Activated naive CD4-positive, alpha-beta T cell treated with anti-CD3 and anti-CD28 coated beads for 36 hours (primary cell): ENCODE data around the gene CCNF. TPM values are rescaled to one million over a fixed set of nuclear protein-coding genes. Genes with fewer than 3 reads are reported as not detected.
"Not testable (repeated sequence)": the region's sequence is repeated elsewhere in the genome, so short reads cannot be mapped to it uniquely, and the experiment has no call there.

ENCODE experiments used
- CTCF ChIA-PET: fragments of 350-600 bp; sonication (Branson Sonifier 250); formaldehyde crosslinking; loops from one replicate; lab custom pipeline; 2021; ENCODE audit warnings: antibody characterized with exemption; lab: Charles Lee
- DNase-seq: peaks from one replicate; pipeline ENCODE4 v3.0.0-alpha.2; 2020
- H3K27ac Mint-ChIP-seq: one replicate; pipeline ENCODE4 v1.8.0; 2021; ENCODE audit warnings: mild to moderate bottlenecking, mixed read lengths
- H3K27me3 Mint-ChIP-seq: one replicate; pipeline ENCODE4 v1.8.0; 2021; ENCODE audit warnings: low read depth, mixed read lengths
- H3K36me3 Mint-ChIP-seq: one replicate; pipeline ENCODE4 v1.8.0; 2021; ENCODE audit warnings: low read depth, mixed read lengths
- H3K4me1 Mint-ChIP-seq: one replicate; pipeline ENCODE4 v1.8.0; 2021; ENCODE audit warnings: low read depth, mixed read lengths
- H3K4me3 Mint-ChIP-seq: one replicate; pipeline ENCODE4 v1.8.0; 2021; ENCODE audit warnings: mild to moderate bottlenecking, moderate library complexity, mixed read lengths
- H3K9me3 Mint-ChIP-seq: one replicate; pipeline ENCODE4 v1.8.0; 2021; ENCODE audit warnings: mixed read lengths
- intact Hi-C: fragments of 100-400 bp; cut with micrococcal nuclease; formaldehyde crosslinking; loops from one replicate; pipeline ENCODE4 v1.15.1; 2023
- total RNA-seq, 2 experiments: library from RNA; stranded (reverse); gene quantifications; one replicate each; pipeline ENCODE4 v1.2.3, GENCODE V29; 2021

The CCNF gene
- 10 to 100 TPM; 73.5 to 74.5 TPM for total RNA-seq

DNA sequence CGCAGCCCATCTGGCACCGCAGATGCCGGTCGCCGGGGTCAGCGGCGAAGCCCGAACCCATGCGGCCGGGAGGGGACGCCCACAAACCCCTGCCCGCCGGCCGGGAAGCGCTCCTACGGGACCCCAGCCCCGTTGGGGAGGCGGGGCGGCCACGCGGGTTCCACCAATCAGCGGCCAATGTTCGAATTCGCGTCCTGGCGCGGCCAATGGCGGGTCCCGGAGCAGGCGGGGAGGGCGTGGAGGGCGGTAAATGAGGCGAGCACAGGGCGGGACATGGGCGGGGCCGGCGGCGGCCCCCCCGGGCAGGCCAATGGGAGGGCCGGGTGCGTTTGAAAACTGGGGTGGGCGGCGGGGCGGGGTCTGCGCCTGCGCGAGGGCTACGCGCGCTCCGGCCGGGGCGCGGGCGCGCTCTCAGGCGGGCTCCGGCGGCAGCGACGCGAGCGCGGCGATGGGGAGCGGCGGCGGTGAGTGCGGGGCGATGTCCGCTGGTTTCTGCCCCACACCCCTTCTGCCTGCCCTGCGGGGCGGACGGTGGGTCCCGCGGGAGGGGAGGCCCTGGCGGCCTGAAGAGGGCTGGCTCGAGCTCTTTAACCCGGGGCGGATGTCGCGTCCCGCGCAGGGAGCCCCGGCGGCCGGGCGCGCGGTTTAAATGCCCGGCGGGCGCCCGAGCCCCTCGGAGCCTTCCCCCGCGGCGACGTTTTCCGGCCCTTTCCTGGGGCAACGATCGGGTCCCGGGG, at the start of gene CCNF:
Gene CCNF, plus strand, starts transcription at position 414 of the 737 bp plus-strand sequence. Its CDS starts 35 bp downstream, at position 449.
- CTCF ChIA-PET = interaction anchor here (1.0 kb wide), 1 partner anchor 425 kb away, joined by 3 read pairs; no protein-coding TSS in a partner anchor
- intact Hi-C loops = loop anchor here (1.0 to 10.0 kb wide), 7 partner anchors 43 to 274 kb away; partner anchors contain the start of genes ATP6V0C, BRICD5, NTN3 and PGP
- peak within 1 kb of the TSS; percentile 94 for H3K4me3 Mint-ChIP-seq
- H3K36me3 Mint-ChIP-seq = peaks cover 38% of the 10 kb centered on the region
- H3K4me1 Mint-ChIP-seq = peaks cover 16% of the 10 kb centered on the region
- peaks cover 4% of the 10 kb centered on the region for H3K27me3 Mint-ChIP-seq
- peak within 1 kb of the TSS; percentile 81 for H3K27ac Mint-ChIP-seq
- DNase-seq = peak; percentile 98
- H3K9me3 Mint-ChIP-seq = no peaks in the 10 kb centered on the region

- Mint-ChIP-seq H3K4me1 (no peaks in the 10 kb centered on the region), H3K27ac (no peak overlapping the region), H3K9me3 (peaks cover 2% of the 10 kb centered on the region), H3K4me3 (no peak overlapping the region), H3K27me3 (peaks cover 2% of the 10 kb centered on the region), H3K36me3 (no peaks in the 10 kb centered on the region)
- intact Hi-C loops = no loop called here
- no peak for DNase-seq
- CTCF ChIA-PET = no interaction called here
Observed at GRCh38 chr16:2383501-2383900, 45.7 kb upstream of the CCNF start.

- CTCF ChIA-PET = interaction anchor here (0.6 kb wide), 1 partner anchor 331 kb away, joined by 3 read pairs; no protein-coding TSS in a partner anchor
- intact Hi-C loops = no loop called here
- H3K27ac Mint-ChIP-seq = no peak overlapping the region
- H3K4me3 Mint-ChIP-seq = no peak overlapping the region
- H3K27me3 Mint-ChIP-seq = peaks cover 2% of the 10 kb centered on the region
- peaks cover 8% of the 10 kb centered on the region for H3K9me3 Mint-ChIP-seq
- H3K4me1 Mint-ChIP-seq = no peaks in the 10 kb centered on the region
- DNase-seq = no peak
- no peaks in the 10 kb centered on the region for H3K36me3 Mint-ChIP-seq
Observed at GRCh38 chr16:2384426-2384825, 44.8 kb upstream of the CCNF start.

DNA sequence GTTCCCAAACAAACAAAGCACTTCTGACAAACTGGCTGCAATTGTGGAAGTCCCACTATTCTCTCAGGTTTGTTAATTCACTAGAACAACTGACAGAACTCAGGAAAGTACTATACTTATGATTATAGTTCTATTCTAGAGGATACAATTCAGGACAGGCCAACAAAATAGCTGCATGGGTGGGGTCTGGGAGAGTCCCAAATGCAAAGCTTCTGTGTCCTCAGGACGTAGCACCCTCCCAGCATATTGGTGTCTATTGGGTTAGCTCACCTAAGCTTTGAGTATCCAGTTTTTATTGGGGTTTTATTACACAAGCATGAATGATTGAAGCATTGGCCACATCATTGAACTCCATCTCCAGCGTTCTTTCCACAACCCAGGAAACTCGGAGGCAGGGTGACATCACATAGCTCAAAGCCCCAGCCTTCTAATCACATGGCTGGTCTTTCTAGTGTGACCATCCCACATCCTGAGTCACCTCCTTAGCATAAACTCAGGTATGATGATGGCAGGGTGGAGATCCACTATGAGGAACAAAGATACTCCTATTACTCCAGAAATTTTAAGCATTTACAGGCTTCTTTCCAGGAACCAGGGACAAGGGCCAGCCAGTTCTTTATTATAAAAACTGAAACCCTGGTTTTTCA, 43.9 kb upstream of the CCNF start:
- no peaks in the 10 kb centered on the region for H3K36me3 Mint-ChIP-seq
- H3K4me3 Mint-ChIP-seq = no peak overlapping the region
- no peaks in the 10 kb centered on the region for H3K4me1 Mint-ChIP-seq
- intact Hi-C loops = no loop called here
- no peak overlapping the region for H3K27ac Mint-ChIP-seq
- CTCF ChIA-PET = interaction anchor here (0.6 kb wide), 1 partner anchor 332 kb away, joined by 3 read pairs; no protein-coding TSS in a partner anchor
- H3K27me3 Mint-ChIP-seq = peaks cover 2% of the 10 kb centered on the region
- DNase-seq = no peak
- H3K9me3 Mint-ChIP-seq = peaks cover 8% of the 10 kb centered on the region

GRCh38 chr16:2385982-2386381, 43.3 kb upstream of the CCNF start:
- H3K27me3 Mint-ChIP-seq, DNase-seq, intact Hi-C loops, H3K9me3 Mint-ChIP-seq, H3K36me3 Mint-ChIP-seq, H3K4me3 Mint-ChIP-seq, H3K27ac Mint-ChIP-seq, H3K4me1 Mint-ChIP-seq: not testable (repeated sequence)
- CTCF ChIA-PET = interaction anchor here (0.7 kb wide), 1 partner anchor 498 kb away, joined by 4 read pairs; no protein-coding TSS in a partner anchor

- CTCF ChIA-PET = interaction anchor here (0.5 kb wide), 1 partner anchor 247 kb away, joined by 3 read pairs; no protein-coding TSS in a partner anchor
- intact Hi-C loops = no loop called here
- no peaks in the 10 kb centered on the region for H3K36me3 Mint-ChIP-seq
- no peak overlapping the region for H3K27ac Mint-ChIP-seq
- DNase-seq = no peak
- H3K4me1 Mint-ChIP-seq = no peaks in the 10 kb centered on the region
- peaks cover 8% of the 10 kb centered on the region for H3K9me3 Mint-ChIP-seq
- H3K27me3 Mint-ChIP-seq = peaks cover 5% of the 10 kb centered on the region
- H3K4me3 Mint-ChIP-seq = no peak overlapping the region
Observed at GRCh38 chr16:2386990-2387389, 42.3 kb upstream of the CCNF start.

GRCh38 chr16:2388139-2388874, 40.9 kb upstream of the CCNF start:
- Mint-ChIP-seq H3K36me3 (no peaks in the 10 kb centered on the region), H3K27ac (no peak overlapping the region), H3K9me3 (peaks cover 8% of the 10 kb centered on the region), H3K4me1 (no peaks in the 10 kb centered on the region), H3K27me3 (peaks cover 5% of the 10 kb centered on the region), H3K4me3 (no peak overlapping the region)
- CTCF ChIA-PET = interaction anchor here (0.7 kb wide), 1 partner anchor 119 kb away, joined by 3 read pairs; no protein-coding TSS in a partner anchor
- DNase-seq = no peak
- intact Hi-C loops = no loop called here

DNA sequence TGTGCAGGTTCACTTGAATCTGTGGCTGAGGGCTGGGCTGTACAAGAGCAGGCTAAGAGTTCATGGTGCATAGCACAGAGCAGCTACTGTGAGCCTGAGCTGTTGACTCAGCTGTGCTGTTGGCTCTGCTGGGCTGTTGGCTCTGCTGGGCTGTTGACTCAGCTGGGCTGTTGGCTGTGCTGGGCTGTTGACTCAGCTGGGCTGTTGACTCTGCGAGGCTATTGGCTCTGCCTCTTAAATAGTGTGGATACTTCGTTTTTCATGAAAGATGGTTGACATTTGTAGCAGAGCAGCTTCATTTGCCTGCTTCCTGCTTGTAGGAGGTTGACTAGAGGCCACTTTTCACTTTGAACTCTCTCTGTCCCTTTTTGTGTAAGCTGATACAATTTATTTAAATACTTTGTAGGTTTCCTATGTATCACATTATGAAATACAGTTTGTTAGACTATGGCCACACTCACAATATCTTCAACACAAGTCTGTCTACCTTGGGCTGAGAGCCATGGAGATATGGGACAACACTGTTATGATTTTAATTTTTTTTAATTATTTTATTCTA, 40.3 kb upstream of the CCNF start:
- Mint-ChIP-seq H3K27me3 (peaks cover 5% of the 10 kb centered on the region), H3K27ac (no peak overlapping the region), H3K4me3 (no peak overlapping the region), H3K9me3 (peaks cover 8% of the 10 kb centered on the region), H3K4me1 (no peaks in the 10 kb centered on the region), H3K36me3 (no peaks in the 10 kb centered on the region)
- CTCF ChIA-PET = interaction anchor here (0.7 kb wide), 1 partner anchor 118 kb away, joined by 3 read pairs; no protein-coding TSS in a partner anchor
- DNase-seq = no peak
- intact Hi-C loops = no loop called here

- intact Hi-C loops = no loop called here
- H3K9me3 Mint-ChIP-seq = peaks cover 8% of the 10 kb centered on the region
- no peak for DNase-seq
- no peak overlapping the region for H3K27ac Mint-ChIP-seq
- H3K36me3 Mint-ChIP-seq = no peaks in the 10 kb centered on the region
- peaks cover 3% of the 10 kb centered on the region for H3K27me3 Mint-ChIP-seq
- H3K4me3 Mint-ChIP-seq = no peak overlapping the region
- CTCF ChIA-PET = no interaction called here
- no peaks in the 10 kb centered on the region for H3K4me1 Mint-ChIP-seq
Observed at GRCh38 chr16:2392025-2392424, 37.2 kb upstream of the CCNF start.

- no peaks in the 10 kb centered on the region for H3K9me3 Mint-ChIP-seq
- no peaks in the 10 kb centered on the region for H3K36me3 Mint-ChIP-seq
- no peak overlapping the region for H3K4me3 Mint-ChIP-seq
- CTCF ChIA-PET = no interaction called here
- no peaks in the 10 kb centered on the region for H3K27me3 Mint-ChIP-seq
- no peak for DNase-seq
- H3K27ac Mint-ChIP-seq = no peak overlapping the region
- intact Hi-C loops = no loop called here
- no peaks in the 10 kb centered on the region for H3K4me1 Mint-ChIP-seq
Observed at GRCh38 chr16:2398520-2398919, 30.7 kb upstream of the CCNF start.

DNA sequence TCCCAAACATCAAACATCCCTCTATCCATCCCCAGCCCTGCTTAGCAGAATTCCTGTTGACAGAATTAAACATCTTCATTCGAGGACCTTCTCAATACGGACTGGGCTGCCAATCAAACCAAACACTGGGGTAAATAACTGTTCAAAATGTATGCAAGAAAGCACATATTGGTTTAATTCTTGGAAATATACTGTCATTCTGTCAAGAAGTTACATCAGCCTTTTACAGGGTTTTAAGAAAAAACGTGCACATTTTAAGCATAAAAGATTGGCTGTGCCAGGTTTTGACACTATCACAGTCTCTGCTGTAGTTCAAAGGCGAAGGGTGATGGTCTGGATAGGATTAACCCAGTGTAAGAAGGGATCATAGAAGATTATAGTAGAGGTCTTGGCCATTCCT, 25.1 kb upstream of the CCNF start:
- intact Hi-C loops = no loop called here
- no peaks in the 10 kb centered on the region for H3K36me3 Mint-ChIP-seq
- DNase-seq = no peak
- H3K4me3 Mint-ChIP-seq = no peak overlapping the region
- no peaks in the 10 kb centered on the region for H3K27me3 Mint-ChIP-seq
- CTCF ChIA-PET = interaction anchor here (0.6 kb wide), 1 partner anchor 247 kb away, joined by 3 read pairs; no protein-coding TSS in a partner anchor
- no peak overlapping the region for H3K27ac Mint-ChIP-seq
- H3K4me1 Mint-ChIP-seq = peaks cover 3% of the 10 kb centered on the region
- no peaks in the 10 kb centered on the region for H3K9me3 Mint-ChIP-seq

DNA sequence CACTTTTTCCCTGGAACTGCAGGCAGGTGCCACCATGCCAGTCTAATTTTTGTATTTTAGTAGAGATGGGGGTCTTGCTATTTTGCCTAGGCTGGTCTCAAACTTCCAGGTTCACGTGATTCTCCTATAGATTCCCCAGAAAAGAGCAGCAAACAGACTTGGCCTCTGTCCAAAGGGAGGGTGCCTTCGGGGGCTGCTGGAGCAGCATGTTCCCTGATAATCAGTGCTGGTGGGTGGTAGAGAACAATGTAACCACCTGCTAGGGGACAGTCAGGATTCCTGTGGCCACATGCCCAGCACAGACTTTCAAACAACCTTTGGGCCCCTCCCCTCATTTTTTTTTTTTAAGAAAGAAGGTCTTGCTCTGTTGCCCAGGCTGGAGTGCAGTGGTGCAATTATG, 14.2 kb upstream of the CCNF start:
- CTCF ChIA-PET = no interaction called here
- H3K27me3 Mint-ChIP-seq = no peaks in the 10 kb centered on the region

More for the DNA sequence above, 14.2 kb upstream of the CCNF start:
- no peak for DNase-seq
- Mint-ChIP-seq H3K4me3 (no peak overlapping the region), H3K27ac (no peak overlapping the region), H3K4me1 (no peaks in the 10 kb centered on the region), H3K9me3 (no peaks in the 10 kb centered on the region), H3K36me3 (no peaks in the 10 kb centered on the region)
- intact Hi-C loops = no loop called here
